ACC112 (cell line): Measurements from ENCODE around the gene WDR20.

Experiments used
- H2AFZ ChIP-seq: fragments of 200-600 bp; sonication (generic); one replicate; pipeline ENCODE4 v1.6.0; 2017; ENCODE audit warnings: antibody characterized with exemption, low read length; ENCODE audit not compliant: unreplicated experiment
- H3K27ac ChIP-seq: fragments of 200-600 bp; sonication (generic); 2 replicates; pipeline ENCODE4 v1.5.1; 2014; ENCODE audit warnings: low read depth, mild to moderate bottlenecking, antibody characterized with exemption, low read length, moderate library complexity
- H3K27me3 ChIP-seq: fragments of 200-600 bp; sonication (generic); 2 replicates; pipeline ENCODE4 v1.6.1; 2014; ENCODE audit warnings: mild to moderate bottlenecking, antibody characterized with exemption, low read length, moderate library complexity, mixed read lengths; ENCODE audit not compliant: insufficient read depth
- H3K36me3 ChIP-seq: fragments of 200-600 bp; sonication (generic); 2 replicates; pipeline ENCODE4 v1.6.1; 2016; ENCODE audit warnings: mild to moderate bottlenecking, antibody characterized with exemption, low read length, moderate library complexity, mixed read lengths; ENCODE audit not compliant: insufficient read depth
- H3K4me1 ChIP-seq: fragments of 200-600 bp; sonication (generic); one replicate; pipeline ENCODE4 v1.6.1; 2016; ENCODE audit warnings: low read length, mixed read lengths; ENCODE audit not compliant: insufficient read depth, unreplicated experiment, control insufficient read depth
- H3K4me3 ChIP-seq: fragments of 200-600 bp; sonication (generic); 2 replicates; pipeline ENCODE4 v1.5.1; 2014; ENCODE audit warnings: mild to moderate bottlenecking, low read depth, low read length
- H3K79me2 ChIP-seq: fragments of 200-600 bp; sonication (generic); one replicate; pipeline ENCODE4 v1.6.0; 2016; ENCODE audit warnings: low read length; ENCODE audit not compliant: control insufficient read depth, unreplicated experiment, insufficient read depth

Gene WDR20

DNA sequence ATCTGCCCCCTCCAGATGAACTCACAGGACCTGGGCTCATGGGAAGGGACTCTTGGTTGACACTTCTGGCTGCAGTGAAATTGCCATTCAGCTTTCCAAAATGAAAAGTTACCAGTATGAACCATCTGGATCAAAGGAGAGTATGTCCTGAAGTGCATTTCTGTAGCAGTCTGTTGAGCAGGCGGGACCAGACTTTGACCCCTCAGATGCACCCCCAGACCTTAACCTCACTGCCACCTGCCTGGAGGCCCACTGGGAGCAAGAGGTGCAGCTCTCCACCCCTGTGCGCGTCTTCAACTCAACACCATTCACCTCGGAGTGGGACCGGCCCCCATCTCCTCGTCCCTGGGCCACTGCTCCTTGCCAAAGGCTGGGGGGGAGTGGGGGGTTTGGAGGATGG lies 110.3 kb downstream of the WDR20 start:
- Histone ChIP-seq H3K27ac (no peak overlapping the region), H2AFZ (no peak overlapping the region), H3K79me2 (no peaks in the 10 kb centered on the region), H3K27me3 (no peaks in the 10 kb centered on the region), H3K36me3 (peaks cover 38% of the 10 kb centered on the region; the same call in 1 of the 2 replicates), H3K4me3 (no peak overlapping the region), H3K4me1 (no peaks in the 10 kb centered on the region)

DNA sequence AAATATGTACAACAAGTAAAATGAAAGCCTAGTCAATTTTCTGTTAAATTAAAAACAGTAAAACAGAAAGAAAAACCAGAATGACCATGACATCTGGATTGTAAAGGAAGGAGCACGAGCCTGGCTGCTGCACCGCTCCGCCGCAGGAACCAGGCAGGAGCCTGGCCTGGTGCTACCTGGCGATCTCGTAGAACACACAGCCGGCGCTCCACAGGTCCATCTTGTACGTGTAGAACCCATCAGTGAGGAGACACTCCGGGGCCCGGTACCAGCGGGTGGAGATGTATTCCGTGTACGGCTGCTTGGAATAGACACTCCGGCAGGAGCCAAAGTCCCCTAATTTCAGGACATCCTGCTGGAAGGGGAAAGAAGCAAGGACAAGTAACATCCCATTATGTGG lies 110.9 kb downstream of the WDR20 start:
- H3K4me3 ChIP-seq = no peak overlapping the region
- H3K36me3 ChIP-seq = peaks cover 38% of the 10 kb centered on the region; the same call in 1 of the 2 replicates
- H3K4me1 ChIP-seq = peaks cover 4% of the 10 kb centered on the region
- no peaks in the 10 kb centered on the region for H3K79me2 ChIP-seq
- H3K27me3 ChIP-seq = no peaks in the 10 kb centered on the region
- H3K27ac ChIP-seq = no peak overlapping the region
- no peak overlapping the region for H2AFZ ChIP-seq

DNA sequence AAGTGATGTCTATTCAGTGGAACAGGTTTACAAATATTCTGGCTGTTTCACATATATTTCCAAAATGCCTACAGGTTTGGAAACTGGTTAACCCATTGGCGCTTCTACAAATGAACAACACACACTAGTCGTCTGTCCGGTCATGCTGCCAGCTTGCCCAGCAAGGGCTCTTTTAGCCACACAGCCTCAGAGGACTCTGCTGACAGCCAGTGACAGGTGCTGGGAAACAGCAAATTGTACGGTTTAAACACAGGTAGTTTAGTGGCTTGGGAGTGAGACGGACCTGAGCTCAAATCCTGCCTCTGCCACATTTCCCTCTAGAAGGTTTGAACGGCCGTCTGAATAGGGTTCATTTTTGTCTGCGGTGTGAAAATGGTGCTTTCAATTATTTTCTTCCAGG lies 111.5 kb downstream of the WDR20 start:
- Histone ChIP-seq H3K27me3 (no peaks in the 10 kb centered on the region), H3K27ac (no peak overlapping the region), H3K36me3 (peaks cover 34% of the 10 kb centered on the region; the same call in 1 of the 2 replicates), H3K4me1 (peaks cover 5% of the 10 kb centered on the region), H3K4me3 (no peak overlapping the region), H3K79me2 (no peaks in the 10 kb centered on the region), H2AFZ (no peak overlapping the region)

DNA sequence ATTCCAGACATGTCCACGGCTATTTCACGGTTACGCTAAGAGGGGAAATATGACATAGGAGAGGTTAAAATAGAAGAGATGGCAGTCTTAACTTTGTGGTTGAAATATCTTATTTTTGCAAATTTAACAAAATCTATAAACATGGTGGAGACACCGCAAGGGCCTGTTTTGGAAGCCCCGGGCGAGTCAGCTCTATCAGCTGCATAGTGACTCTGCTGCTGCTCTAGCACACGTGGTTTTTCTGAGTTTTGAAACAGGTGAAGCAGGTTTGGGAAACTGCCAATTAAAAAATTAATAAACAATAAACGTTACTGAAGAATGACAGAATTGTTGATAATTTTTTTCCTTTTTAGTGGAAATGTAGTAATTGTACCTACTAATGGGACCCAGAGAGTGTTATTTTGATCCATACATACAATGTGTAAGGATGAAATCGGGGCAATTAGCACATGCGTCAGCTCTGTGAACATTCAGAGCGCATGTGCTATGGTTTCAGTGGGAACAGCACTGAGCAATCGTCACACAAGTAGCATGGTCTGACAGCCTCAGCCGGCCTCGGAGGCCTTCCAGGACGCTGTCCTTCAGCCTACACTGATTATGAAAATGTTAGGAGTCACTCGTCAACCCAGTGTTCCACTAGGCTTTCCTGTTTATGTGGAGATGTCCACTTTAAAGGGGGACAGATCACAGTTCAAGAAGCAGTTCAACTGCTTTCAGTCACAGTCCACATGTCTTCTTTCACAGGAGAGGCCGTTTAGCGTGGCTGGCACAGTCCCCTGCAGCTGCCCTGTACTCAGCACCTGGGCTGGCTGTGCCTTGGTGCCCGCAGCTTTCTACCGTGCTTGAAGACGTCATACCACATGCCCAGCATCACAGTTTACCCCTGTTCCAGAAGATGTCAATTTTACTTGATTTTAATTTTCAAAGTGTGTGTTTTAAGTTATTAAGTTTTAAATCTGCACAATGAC lies 113.4 kb downstream of the WDR20 start:
- H3K79me2 ChIP-seq = no peaks in the 10 kb centered on the region
- no peak overlapping the region for H2AFZ ChIP-seq
- H3K4me1 ChIP-seq = peaks cover 5% of the 10 kb centered on the region
- peaks cover 18% of the 10 kb centered on the region; the same call in 1 of the 2 replicates for H3K36me3 ChIP-seq
- no peak overlapping the region for H3K4me3 ChIP-seq
- no peaks in the 10 kb centered on the region for H3K27me3 ChIP-seq
- no peak overlapping the region for H3K27ac ChIP-seq

DNA sequence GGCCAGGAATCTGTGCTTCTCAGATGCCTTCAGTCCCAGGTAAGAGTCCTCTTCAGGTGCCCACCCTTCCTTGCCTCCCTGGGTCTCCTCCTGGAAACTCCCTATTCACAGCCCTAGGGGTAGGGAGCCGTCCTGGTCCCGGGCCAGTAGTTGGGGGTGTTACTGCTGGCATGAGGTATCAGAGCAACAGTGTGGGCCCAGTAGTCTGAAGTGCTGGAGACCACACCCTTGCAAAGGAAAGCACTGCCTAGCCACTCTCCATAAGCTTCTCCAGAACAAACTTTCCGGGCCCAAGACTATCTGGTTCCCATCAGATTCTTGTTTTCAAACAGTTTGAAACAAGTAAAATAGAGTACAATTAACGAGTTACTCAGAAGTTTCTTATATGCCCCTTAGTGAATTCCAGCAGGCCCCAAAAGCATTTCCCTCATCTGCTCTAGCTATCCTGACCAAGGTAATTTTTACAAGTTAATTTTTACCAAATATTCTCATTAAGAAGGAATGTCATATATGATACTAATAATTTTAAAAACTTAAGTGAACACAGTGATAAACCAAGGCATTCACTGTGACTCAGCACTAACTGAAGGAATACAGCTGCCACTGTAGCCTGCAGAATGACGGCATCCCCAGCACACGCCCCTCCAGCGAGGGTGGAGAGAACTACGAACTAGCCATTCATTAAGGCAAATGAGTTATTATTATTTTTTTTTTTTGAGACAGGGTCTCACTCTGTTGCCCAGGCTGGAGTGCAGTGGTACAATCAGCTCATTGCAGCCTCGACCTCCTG lies 115.9 kb downstream of the WDR20 start:
- H3K4me1 ChIP-seq = peaks cover 5% of the 10 kb centered on the region
- H3K27ac ChIP-seq = peak overlapping the region; percentile 69
- H3K4me3 ChIP-seq = no peak overlapping the region
- H2AFZ ChIP-seq = no peak overlapping the region
- H3K27me3 ChIP-seq = no peaks in the 10 kb centered on the region
- peaks cover 9% of the 10 kb centered on the region; the same call in 1 of the 2 replicates for H3K36me3 ChIP-seq
- H3K79me2 ChIP-seq = no peaks in the 10 kb centered on the region

DNA sequence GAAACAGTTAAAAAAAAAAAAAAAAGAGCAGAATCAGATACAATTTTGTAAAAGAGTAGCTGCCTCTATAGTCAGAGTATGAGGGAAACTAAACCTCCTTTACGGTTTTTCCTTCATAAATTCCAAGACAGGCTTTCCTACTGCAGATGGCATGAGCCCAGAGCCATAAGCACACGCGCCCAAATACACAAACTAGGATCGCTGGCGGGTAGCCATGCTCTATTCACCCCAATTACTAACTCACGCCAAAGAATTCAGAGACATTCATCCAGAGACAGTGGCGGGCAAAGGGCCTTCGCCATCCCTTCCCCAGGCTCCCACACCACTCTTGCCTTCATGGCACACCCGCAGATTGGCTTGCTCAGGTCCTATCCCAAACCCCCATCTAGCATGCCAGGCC lies 117.0 kb downstream of the WDR20 start:
- Histone ChIP-seq H3K27ac (no peak overlapping the region), H3K79me2 (no peaks in the 10 kb centered on the region), H3K27me3 (no peaks in the 10 kb centered on the region), H3K4me1 (peaks cover 5% of the 10 kb centered on the region), H3K36me3 (peaks cover 4% of the 10 kb centered on the region; the same call in 1 of the 2 replicates), H2AFZ (no peak overlapping the region), H3K4me3 (no peak overlapping the region)

DNA sequence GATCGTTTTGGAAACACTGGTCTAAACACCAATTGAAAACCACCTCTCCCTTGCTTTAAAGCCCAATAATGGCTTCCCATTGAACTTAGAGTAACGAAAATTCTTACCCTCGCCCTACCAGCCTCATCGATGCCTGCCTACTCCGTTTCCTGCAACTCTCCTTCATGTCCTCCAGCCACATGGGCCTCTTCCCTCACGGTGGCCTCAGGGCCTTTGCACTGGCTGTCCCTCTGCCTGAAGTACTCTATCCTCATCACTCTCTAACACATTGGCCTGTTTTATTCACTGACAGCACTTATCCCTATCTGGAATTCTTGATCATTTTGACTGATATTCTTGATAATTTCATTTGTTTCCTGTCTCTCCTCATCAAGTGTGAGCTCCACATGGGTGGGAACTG lies 118.4 kb downstream of the WDR20 start:
- Histone ChIP-seq H3K27me3 (no peaks in the 10 kb centered on the region), H3K79me2 (no peaks in the 10 kb centered on the region)

More for the DNA sequence above, 118.4 kb downstream of the WDR20 start:
- Histone ChIP-seq H2AFZ (no peak overlapping the region), H3K36me3 (peaks cover 4% of the 10 kb centered on the region; the same call in 1 of the 2 replicates), H3K4me3 (no peak overlapping the region), H3K27ac (no peak overlapping the region), H3K4me1 (peaks cover 12% of the 10 kb centered on the region)
